PC-3 (cell line): Measurements from ENCODE around the gene GATAD2A. TPM values are rescaled to one million over a fixed set of nuclear protein-coding genes. Genes with fewer than 3 reads are reported as not detected.

ENCODE experiments used
- ATAC-seq: fragments of 200-7000 bp; cut with Tn5 transposase; 2 replicates; pipeline ENCODE4 v1.9.1; 2020; ENCODE audit warnings: mild to moderate bottlenecking, moderate library complexity
- BruUV-seq: library from RNA; stranded (reverse); fragments of 400-500 nt; replicated peaks from 2 replicates; lab custom pipeline; 2021; lab: Mats Ljungman, UMichigan
- CTCF ChIA-PET: fragments of 300-600 bp; sonication (Branson Sonifier 250); formaldehyde crosslinking; loops from one replicate; lab custom pipeline; 2022; ENCODE audit warnings: antibody characterized with exemption; lab: Charles Lee
- POLR2A ChIA-PET: fragments of 300-600 bp; sonication (Branson Sonifier 250); formaldehyde crosslinking; loops from one replicate; lab custom pipeline; 2022; ENCODE audit warnings: antibody characterized with exemption; ENCODE audit not compliant: unreplicated experiment; lab: Charles Lee
- DNase-seq: peaks from one replicate; pipeline ENCODE4 v3.0.0-alpha.2; 2015
- H2AFZ ChIP-seq: fragments of 300-600 bp; sonication (generic); 2 replicates; pipeline ENCODE4 v1.6.0; 2016; ENCODE audit warnings: antibody characterized with exemption, low read length
- H3F3A ChIP-seq: fragments of 300-600 bp; sonication (generic); one replicate; pipeline ENCODE4 v1.6.0; 2017; ENCODE audit warnings: antibody characterized with exemption, low read length, control low read depth, mild to moderate bottlenecking; ENCODE audit not compliant: unreplicated experiment
- H3K27ac ChIP-seq: fragments of 300-600 bp; sonication (generic); 2 replicates; pipeline ENCODE4 v1.5.1; 2016; ENCODE audit warnings: mild to moderate bottlenecking, low read length
- H3K27me3 ChIP-seq: fragments of 300-600 bp; sonication (generic); 2 replicates; pipeline ENCODE4 v1.6.1; 2016; ENCODE audit warnings: low read length, mixed read lengths
- H3K36me3 ChIP-seq: fragments of 300-600 bp; sonication (generic); 2 replicates; pipeline ENCODE4 v1.6.1; 2016; ENCODE audit warnings: low read depth, mixed run types, low read length, mixed read lengths
- H3K4me1 ChIP-seq: fragments of 300-600 bp; sonication (generic); 2 replicates; pipeline ENCODE4 v1.5.1; 2016; ENCODE audit warnings: low read length; ENCODE audit not compliant: insufficient read depth
- H3K4me2 ChIP-seq: fragments of 300-600 bp; sonication (generic); 2 replicates; pipeline ENCODE4 v1.6.0; 2016; ENCODE audit warnings: low read length
- H3K4me3 ChIP-seq: fragments of 300-600 bp; sonication (generic); 2 replicates; pipeline ENCODE4 v1.5.1; 2016; ENCODE audit warnings: mild to moderate bottlenecking, low read length, mixed read lengths
- H3K79me2 ChIP-seq: fragments of 300-600 bp; sonication (generic); 2 replicates; pipeline ENCODE4 v1.6.1; 2017; ENCODE audit warnings: low read length, mixed read lengths
- H3K9ac ChIP-seq: fragments of 300-600 bp; sonication (generic); 2 replicates; pipeline ENCODE4 v1.6.0; 2016; ENCODE audit warnings: mild to moderate bottlenecking, low read length
- H3K9me2 ChIP-seq: fragments of 300-600 bp; sonication (generic); replicated peaks from 2 replicates; pipeline ENCODE4 v1.6.1; 2016; ENCODE audit warnings: mixed run types, low read length, mixed read lengths
- H3K9me3 ChIP-seq: fragments of 300-600 bp; sonication (generic); 2 replicates; pipeline ENCODE4 v1.6.1; 2016; ENCODE audit warnings: low read length, mixed read lengths
- H4K20me1 ChIP-seq: fragments of 300-600 bp; sonication (generic); 2 replicates; pipeline ENCODE4 v1.6.1; 2016; ENCODE audit warnings: low read length, mixed read lengths
- CTCF ChIP-seq: fragments of 300-600 bp; sonication (generic); conservative IDR thresholded peaks from 2 replicates; pipeline ENCODE4 v1.5.1; 2017; ENCODE audit warnings: antibody characterized with exemption, low read depth, mild to moderate bottlenecking, low read length
- EZH2 ChIP-seq: fragments of 300-600 bp; sonication (generic); IDR thresholded peaks from one replicate; pipeline ENCODE4 v1.6.1; 2017; ENCODE audit warnings: antibody characterized with exemption, mild to moderate bottlenecking, low read length; ENCODE audit not compliant: unreplicated experiment
- EZH2phosphoT487 ChIP-seq: fragments of 300-600 bp; sonication (generic); IDR thresholded peaks from 2 replicates; pipeline ENCODE4 v1.6.1; 2018; ENCODE audit warnings: mild to moderate bottlenecking, antibody characterized with exemption, low read length, borderline replicate concordance
- intact Hi-C: fragments of 100-400 bp; cut with micrococcal nuclease; formaldehyde crosslinking; loops from 2 replicates; pipeline ENCODE4 v1.9.0; 2023
- total RNA-seq: library from RNA; depleted of rRNA; stranded (reverse); fragments of >200 nt; gene quantifications from 2 replicates; pipeline ENCODE4 v1.2.3, GENCODE V29; 2014

Gene GATAD2A
- total RNA-seq, 1 experiment from 2014 or later = 104 TPM

DNA sequence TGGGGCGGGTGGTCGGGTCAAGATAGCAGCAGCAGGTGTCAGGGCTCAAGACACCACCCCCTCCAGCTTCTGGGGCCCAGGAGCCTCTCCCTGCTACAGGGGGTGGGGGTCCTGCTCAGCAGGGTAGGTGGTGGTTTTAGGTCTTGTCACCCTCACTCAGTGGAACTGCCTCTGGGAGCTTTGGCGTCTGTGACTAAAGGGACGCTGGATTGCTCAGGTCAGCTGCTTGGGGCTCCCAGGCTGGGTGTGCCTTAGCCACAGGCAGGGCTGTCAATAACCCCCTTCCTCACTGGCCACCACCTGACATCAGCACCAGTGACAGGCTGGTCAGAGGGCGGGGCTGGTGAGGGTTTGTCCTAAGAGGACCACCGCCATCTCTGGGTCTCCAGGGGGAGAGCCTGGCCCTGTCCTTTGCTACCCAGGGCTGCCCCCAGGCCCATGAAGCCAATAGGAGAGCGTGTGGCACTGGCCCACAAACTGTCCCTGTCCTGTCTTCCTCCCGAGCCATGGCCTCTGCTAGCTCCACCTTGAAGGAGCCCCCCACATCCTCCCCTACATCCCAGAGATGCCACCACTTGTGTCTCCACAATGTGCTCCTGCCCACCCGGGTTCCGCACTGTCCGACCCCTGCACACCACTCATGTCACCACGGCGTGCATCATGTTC is 48.4 kb upstream of the GATAD2A start:
- DNase-seq = no peak
- Histone ChIP-seq H4K20me1 (no peaks in the 10 kb centered on the region), H2AFZ (no peak overlapping the region), H3K4me1 (no peaks in the 10 kb centered on the region), H3K9me2 (no peaks in the 10 kb centered on the region), H3K27ac (no peak overlapping the region), H3K79me2 (no peaks in the 10 kb centered on the region), H3K9me3 (no peaks in the 10 kb centered on the region), H3K27me3 (no peaks in the 10 kb centered on the region), H3F3A (peaks cover 2% of the 10 kb centered on the region), H3K9ac (no peak overlapping the region), H3K4me3 (no peak overlapping the region), H3K4me2 (no peak overlapping the region), H3K36me3 (peaks cover 7% of the 10 kb centered on the region; the same call in 1 of the 2 replicates)
- no peak for ATAC-seq
- POLR2A ChIA-PET = no interaction called here
- intact Hi-C loops = no loop called here
- TF ChIP-seq CTCF (no peak), EZH2 (no peak), EZH2phosphoT487 (no peak)
- no TSS peak for BruUV-seq
- CTCF ChIA-PET = no interaction called here

- Histone ChIP-seq H3K36me3 (no peaks in the 10 kb centered on the region; the same call in 1 of the 2 replicates), H3F3A (peaks cover 3% of the 10 kb centered on the region), H4K20me1 (no peaks in the 10 kb centered on the region), H3K9me2 (no peaks in the 10 kb centered on the region), H3K4me2 (no peak overlapping the region), H2AFZ (peak overlapping the region; percentile 49; the same call in 1 of the 2 replicates), H3K27ac (no peak overlapping the region), H3K79me2 (no peaks in the 10 kb centered on the region), H3K9ac (no peak overlapping the region), H3K4me1 (0 out of 2 replicates have a peak, but pooled peaks cover 5% of the 10 kb centered on the region), H3K4me3 (no peak overlapping the region), H3K9me3 (no peaks in the 10 kb centered on the region), H3K27me3 (no peaks in the 10 kb centered on the region)
- intact Hi-C loops = loop anchor here (5.0 kb wide), 1 partner anchor 116 kb away; no protein-coding TSS in a partner anchor
- BruUV-seq = no TSS peak
- CTCF ChIA-PET = no interaction called here
- peak; percentile 77 for ATAC-seq
- TF ChIP-seq EZH2 (no peak), CTCF (peak; percentile 73), EZH2phosphoT487 (no peak)
- DNase-seq = peak; percentile 87
- POLR2A ChIA-PET = interaction anchor here (0.7 kb wide), 1 partner anchor 39 kb away, joined by 4 read pairs; no protein-coding TSS in a partner anchor
Observed at GRCh38 chr19:19361075-19361594, 44.3 kb upstream of the GATAD2A start.

GRCh38 chr19:19362075-19362474 is 43.4 kb upstream of the GATAD2A start:
- intact Hi-C loops = loop anchor here (5.0 kb wide), 1 partner anchor 115 kb away; no protein-coding TSS in a partner anchor

More at GRCh38 chr19:19362075-19362474, 43.4 kb upstream of the GATAD2A start:
- ChIA-PET CTCF (no interaction called here), POLR2A (no interaction called here)
- Histone ChIP-seq H3K9ac (no peak overlapping the region), H3K27me3 (no peaks in the 10 kb centered on the region), H3F3A (peaks cover 3% of the 10 kb centered on the region), H2AFZ (no peak overlapping the region), H3K9me3 (no peaks in the 10 kb centered on the region), H3K4me1 (peaks cover 10% of the 10 kb centered on the region; the same call in 1 of the 2 replicates), H3K9me2 (no peaks in the 10 kb centered on the region), H3K27ac (no peak overlapping the region), H4K20me1 (no peaks in the 10 kb centered on the region), H3K36me3 (no peaks in the 10 kb centered on the region), H3K4me3 (no peak overlapping the region), H3K79me2 (no peaks in the 10 kb centered on the region), H3K4me2 (no peak overlapping the region)
- BruUV-seq = no TSS peak
- no peak for DNase-seq
- no peak for TF ChIP-seq EZH2
- no peak for TF ChIP-seq CTCF
- TF ChIP-seq EZH2phosphoT487 = no peak
- ATAC-seq = no peak
